ENCODE measurements around the gene CFDP1. TPM values are rescaled to one million over a fixed set of nuclear protein-coding genes. Genes with fewer than 3 reads are reported as not detected.

The CFDP1 gene
- total and polyA plus RNA-seq, 10 donors, result 56.1 to 222 (median 108) TPM

GRCh38 chr16:75343941-75344340, 89.4 kb downstream of the CFDP1 start:
- Histone ChIP-seq H3K27ac (no peak overlapping the region), H3K36me3 (peaks cover 0 to 18% (median 0%) of the 10 kb centered on the region in 6 donors), H3K27me3 (replicated peaks in 1 of 7) (peaks cover 0 to 8% (median 0%) of the 10 kb centered on the region in 7 donors), H3K4me3 (no peak overlapping the region), H3K9me3 (no peaks in the 10 kb centered on the region), H3K4me1 (peaks cover 0 to 32% (median 10%) of the 10 kb centered on the region in 6 donors)
- WGBS, 5 donors, result 63 to 84% (median 72%) methylated on average over 3 of the region's 3 CpGs
- TF ChIP-seq POLR2AphosphoS5 (IDR thresholded peaks at IDR 0.05) (no peak), CTCF (IDR thresholded peaks at IDR 0.05 in 8 of 11, conservative IDR thresholded peaks at IDR 0.05 in 3 of 11) (no peak), POLR2A (IDR thresholded peaks at IDR 0.05) (no peak)
- DNase-seq, result no peak
- intact Hi-C loops (cut with DNase I; ENCODE audit: low total_unique reads), result no loop called here

GRCh38 chr16:75343286-75343685, 90.0 kb downstream of the CFDP1 start:
- no peak for DNase-seq
- TF ChIP-seq POLR2AphosphoS5 (IDR thresholded peaks at IDR 0.05) (no peak), POLR2A (IDR thresholded peaks at IDR 0.05) (no peak), CTCF (IDR thresholded peaks at IDR 0.05 in 8 of 11, conservative IDR thresholded peaks at IDR 0.05 in 3 of 11) (no peak)
- peak overlapping the region in 1 of 8 donors; percentile 28 for H3K27ac ChIP-seq
- peaks cover 0 to 18% (median 0%) of the 10 kb centered on the region in 6 donors for H3K36me3 ChIP-seq
- H3K4me3 ChIP-seq, result no peak overlapping the region
- intact Hi-C loops (cut with DNase I; ENCODE audit: low total_unique reads), result no loop called here
- H3K27me3 ChIP-seq (replicated peaks in 1 of 7), result peaks cover 0 to 10% (median 0%) of the 10 kb centered on the region in 7 donors
- no peaks in the 10 kb centered on the region for H3K9me3 ChIP-seq
- WGBS, 5 donors, result 93 to 98% (median 97%) methylated on average over 2 of the region's 2 CpGs
- H3K4me1 ChIP-seq, result peaks cover 0 to 32% (median 10%) of the 10 kb centered on the region in 6 donors

GRCh38 chr16:75342308-75342811, 90.9 kb downstream of the CFDP1 start:
- Histone ChIP-seq H3K4me3 (no peak overlapping the region), H3K9me3 (no peaks in the 10 kb centered on the region), H3K36me3 (peaks cover 0 to 18% (median 0%) of the 10 kb centered on the region in 6 donors), H3K27me3 (replicated peaks in 1 of 7) (peaks cover 0 to 16% (median 0%) of the 10 kb centered on the region in 7 donors), H3K4me1 (peaks cover 0 to 32% (median 10%) of the 10 kb centered on the region in 6 donors), H3K27ac (peak overlapping the region in 5 of 8 donors; percentile 19 to 61 (median 28))
- TF ChIP-seq POLR2A (IDR thresholded peaks at IDR 0.05) (no peak), CTCF (IDR thresholded peaks at IDR 0.05 in 8 of 11, conservative IDR thresholded peaks at IDR 0.05 in 3 of 11) (no peak), POLR2AphosphoS5 (IDR thresholded peaks at IDR 0.05) (no peak)
- 57 to 69% (median 60%) methylated on average over 2 of the region's 2 CpGs for WGBS, 5 donors
- intact Hi-C loops (cut with DNase I; ENCODE audit: low total_unique reads), result no loop called here
- DNase-seq, result no peak

- TF ChIP-seq POLR2AphosphoS5 (IDR thresholded peaks at IDR 0.05), result no peak
- no peak for TF ChIP-seq POLR2A (IDR thresholded peaks at IDR 0.05)
- no peak for TF ChIP-seq CTCF (IDR thresholded peaks at IDR 0.05 in 8 of 11, conservative IDR thresholded peaks at IDR 0.05 in 3 of 11)
- Histone ChIP-seq H3K36me3 (peaks cover 0 to 18% (median 0%) of the 10 kb centered on the region in 6 donors), H3K9me3 (no peaks in the 10 kb centered on the region), H3K27ac (peak overlapping the region in 5 of 8 donors; percentile 19 to 61 (median 28)), H3K4me3 (no peak overlapping the region), H3K4me1 (peaks cover 0 to 32% (median 10%) of the 10 kb centered on the region in 6 donors), H3K27me3 (replicated peaks in 1 of 7) (peaks cover 0 to 16% (median 0%) of the 10 kb centered on the region in 7 donors)
- no peak for DNase-seq
- 53 to 66% (median 57%) methylated on average over 4 of the region's 4 CpGs for WGBS, 5 donors
- intact Hi-C loops (cut with DNase I; ENCODE audit: low total_unique reads), result no loop called here
These were observed 91.6 kb downstream of the CFDP1 start for GRCh38 chr16:75341564-75342307.

All from spleen (tissue), 11 donors.